Karpas-422 (cell line): ENCODE results near the gene RPL28. TPM values are rescaled to one million over a fixed set of nuclear protein-coding genes. Genes with fewer than 3 reads are reported as not detected.

Source experiments
- DNase-seq: peaks from one replicate; pipeline ENCODE4 v3.0.0-alpha.2; 2015
- H2AFZ ChIP-seq: fragments of 200-600 bp; sonication (generic); 2 replicates; pipeline ENCODE4 v1.6.1; 2014; ENCODE audit warnings: antibody characterized with exemption, low read length, mixed read lengths
- H3K27ac ChIP-seq: fragments of 200-600 bp; sonication (generic); 2 replicates; pipeline ENCODE4 v1.5.1; 2014; ENCODE audit warnings: mild to moderate bottlenecking, low read length, moderate library complexity
- H3K27me3 ChIP-seq: fragments of 200-600 bp; sonication (generic); 2 replicates; pipeline ENCODE4 v1.6.1; 2014; ENCODE audit warnings: low read length, mixed read lengths
- H3K36me3 ChIP-seq: fragments of 200-600 bp; sonication (generic); 2 replicates; pipeline ENCODE4 v1.6.1; 2014; ENCODE audit warnings: low read length, mixed read lengths; ENCODE audit not compliant: insufficient read depth
- H3K4me1 ChIP-seq: fragments of 200-600 bp; sonication (generic); 2 replicates; pipeline ENCODE4 v1.6.1; 2014; ENCODE audit warnings: mild to moderate bottlenecking, low read length, mixed read lengths
- H3K4me2 ChIP-seq: fragments of 200-600 bp; sonication (generic); 2 replicates; pipeline ENCODE4 v1.6.1; 2014; ENCODE audit warnings: low read length, low read depth, mild to moderate bottlenecking; ENCODE audit not compliant: poor library complexity, severe bottlenecking
- H3K4me3 ChIP-seq: fragments of 200-600 bp; sonication (generic); 2 replicates; pipeline ENCODE4 v1.5.1; 2014; ENCODE audit warnings: mild to moderate bottlenecking, antibody characterized with exemption, low read length, mixed read lengths
- H3K79me2 ChIP-seq: fragments of 200-600 bp; sonication (generic); 2 replicates; pipeline ENCODE4 v1.6.1; 2014; ENCODE audit warnings: mild to moderate bottlenecking, low read length, mixed read lengths
- H3K9ac ChIP-seq: fragments of 200-600 bp; sonication (generic); 2 replicates; pipeline ENCODE4 v1.6.0; 2014; ENCODE audit warnings: low read length
- H3K9me2 ChIP-seq: fragments of 200-600 bp; sonication (generic), shearing (Covaris generic); replicated peaks from 2 replicates; pipeline ENCODE4 v1.6.0; 2014; ENCODE audit warnings: mild to moderate bottlenecking, low read length, moderate library complexity; ENCODE audit not compliant: insufficient read depth
- H3K9me3 ChIP-seq: fragments of 300-700, 200-600 bp; sonication (generic); 2 replicates; pipeline ENCODE4 v1.6.1; 2014; ENCODE audit warnings: low read length, mixed read lengths
- H4K20me1 ChIP-seq: fragments of 200-600 bp; sonication (generic); 2 replicates; pipeline ENCODE4 v1.6.1; 2014; ENCODE audit warnings: mild to moderate bottlenecking, antibody characterized with exemption, low read length, low read depth; ENCODE audit not compliant: insufficient read depth
- total RNA-seq: library from RNA; depleted of rRNA; stranded (reverse); fragments of >200 nt; shearing (Covaris generic); gene quantifications from 2 replicates; pipeline ENCODE4 v1.2.3, GENCODE V29; 2014; ENCODE audit warnings: low replicate concordance; rRNA removed

The RPL28 gene
- 959 and 1,311 TPM in 2 replicates for total RNA-seq

- Histone ChIP-seq H3K27me3 (no peaks in the 10 kb centered on the region), H2AFZ (peak within 1 kb of the TSS; percentile 74; the same call in 1 of the 2 replicates), H3K9ac (peak within 1 kb of the TSS; percentile 99), H3K36me3 (peaks cover 26% of the 10 kb centered on the region), H3K4me1 (peaks cover 38% of the 10 kb centered on the region), H3K79me2 (peaks cover 17% of the 10 kb centered on the region), H3K27ac (peak within 1 kb of the TSS; percentile 92), H3K4me2 (peak within 1 kb of the TSS; percentile 92), H3K9me2 (no peaks in the 10 kb centered on the region), H3K9me3 (no peaks in the 10 kb centered on the region), H4K20me1 (peaks cover 41% of the 10 kb centered on the region), H3K4me3 (peak within 1 kb of the TSS; percentile 99)
- DNase-seq = peak; percentile 100
Measured at GRCh38 chr19:55385724-55386492, at the start of gene RPL28. RPL28 (plus strand) TSS chr19:55385932; CDS start chr19:55386358, 426 bp downstream.

GRCh38 chr19:55336101-55336500 is 49.6 kb upstream of the RPL28 start:
- no peak for DNase-seq
- Histone ChIP-seq H3K27ac (no peak overlapping the region), H3K9ac (no peak overlapping the region), H3K4me1 (peaks cover 15% of the 10 kb centered on the region), H2AFZ (no peak overlapping the region), H4K20me1 (no peaks in the 10 kb centered on the region), H3K4me3 (no peak overlapping the region), H3K9me3 (no peaks in the 10 kb centered on the region), H3K4me2 (no peak overlapping the region), H3K27me3 (no peaks in the 10 kb centered on the region), H3K9me2 (no peaks in the 10 kb centered on the region), H3K79me2 (peaks cover 10% of the 10 kb centered on the region), H3K36me3 (no peaks in the 10 kb centered on the region)

- Histone ChIP-seq H2AFZ (peak within 1 kb of the TSS; percentile 97), H3K9me2 (no peaks in the 10 kb centered on the region), H3K9ac (peak within 1 kb of the TSS; percentile 100), H3K9me3 (no peaks in the 10 kb centered on the region), H3K4me2 (peak within 1 kb of the TSS; percentile 100), H3K79me2 (peaks cover 17% of the 10 kb centered on the region), H3K27ac (peak within 1 kb of the TSS; percentile 73), H3K27me3 (no peaks in the 10 kb centered on the region), H3K4me3 (peak within 1 kb of the TSS; percentile 100), H4K20me1 (0 out of 2 replicates have a peak, but pooled peaks cover 13% of the 10 kb centered on the region), H3K4me1 (peaks cover 24% of the 10 kb centered on the region), H3K36me3 (no peaks in the 10 kb centered on the region)
- peak; percentile 100 for DNase-seq
Measured at GRCh38 chr19:55339105-55339888, 46.4 kb upstream of the RPL28 start, which contains the start of gene KMT5C. KMT5C (plus strand) TSS chr19:55339876; CDS start chr19:55341937, 2,061 bp downstream.

- H2AFZ ChIP-seq = no peak overlapping the region
- peak overlapping the region; percentile 100 for H3K4me2 ChIP-seq
- no peaks in the 10 kb centered on the region for H3K9me2 ChIP-seq
- H3K4me1 ChIP-seq = peaks cover 24% of the 10 kb centered on the region
- peaks cover 17% of the 10 kb centered on the region for H3K79me2 ChIP-seq
- H3K9me3 ChIP-seq = no peaks in the 10 kb centered on the region
- H4K20me1 ChIP-seq = 0 out of 2 replicates have a peak, but pooled peaks cover 13% of the 10 kb centered on the region
- no peaks in the 10 kb centered on the region for H3K36me3 ChIP-seq
- H3K4me3 ChIP-seq = peak overlapping the region; percentile 100
- peak overlapping the region; percentile 73 for H3K27ac ChIP-seq
- H3K9ac ChIP-seq = peak overlapping the region; percentile 100
- H3K27me3 ChIP-seq = no peaks in the 10 kb centered on the region
- peak; percentile 63 for DNase-seq
Measured at GRCh38 chr19:55339889-55340783, 45.6 kb upstream of the RPL28 start.

GRCh38 chr19:55340784-55341147 is 45.0 kb upstream of the RPL28 start:
- Histone ChIP-seq H3K36me3 (no peaks in the 10 kb centered on the region), H3K4me1 (peaks cover 24% of the 10 kb centered on the region), H2AFZ (no peak overlapping the region), H3K9ac (peak overlapping the region; percentile 100), H3K9me2 (no peaks in the 10 kb centered on the region), H3K4me3 (peak overlapping the region; percentile 100), H3K4me2 (peak overlapping the region; percentile 100), H3K79me2 (peaks cover 17% of the 10 kb centered on the region), H3K27ac (peak overlapping the region; percentile 73), H4K20me1 (0 out of 2 replicates have a peak, but pooled peaks cover 13% of the 10 kb centered on the region), H3K27me3 (no peaks in the 10 kb centered on the region), H3K9me3 (no peaks in the 10 kb centered on the region)
- peak; percentile 75 for DNase-seq

GRCh38 chr19:55341171-55341588 is 44.6 kb upstream of the RPL28 start:
- no peaks in the 10 kb centered on the region for H3K9me3 ChIP-seq
- no peaks in the 10 kb centered on the region for H3K9me2 ChIP-seq
- peaks cover 17% of the 10 kb centered on the region for H3K79me2 ChIP-seq
- H3K27me3 ChIP-seq = no peaks in the 10 kb centered on the region
- peaks cover 24% of the 10 kb centered on the region for H3K4me1 ChIP-seq
- no peaks in the 10 kb centered on the region for H3K36me3 ChIP-seq
- H3K4me3 ChIP-seq = peak overlapping the region; percentile 100
- 0 out of 2 replicates have a peak, but pooled peaks cover 13% of the 10 kb centered on the region for H4K20me1 ChIP-seq
- H3K27ac ChIP-seq = peak overlapping the region; percentile 73; the same call in 1 of the 2 replicates
- H3K9ac ChIP-seq = peak overlapping the region; percentile 100
- peak; percentile 88 for DNase-seq
- H3K4me2 ChIP-seq = peak overlapping the region; percentile 100
- H2AFZ ChIP-seq = no peak overlapping the region

- Histone ChIP-seq H3K9ac (peak overlapping the region; percentile 100), H3K4me3 (peak overlapping the region; percentile 100)
Measured at GRCh38 chr19:55341595-55342531, 43.9 kb upstream of the RPL28 start.

More at GRCh38 chr19:55341595-55342531, 43.9 kb upstream of the RPL28 start:
- H3K79me2 ChIP-seq = peaks cover 17% of the 10 kb centered on the region
- H3K27ac ChIP-seq = no peak overlapping the region
- H3K9me2 ChIP-seq = no peaks in the 10 kb centered on the region
- 0 out of 2 replicates have a peak, but pooled peaks cover 13% of the 10 kb centered on the region for H4K20me1 ChIP-seq
- H2AFZ ChIP-seq = no peak overlapping the region
- no peaks in the 10 kb centered on the region for H3K27me3 ChIP-seq
- H3K9me3 ChIP-seq = no peaks in the 10 kb centered on the region
- DNase-seq = no peak
- H3K4me1 ChIP-seq = peaks cover 24% of the 10 kb centered on the region
- peak overlapping the region; percentile 100 for H3K4me2 ChIP-seq
- H3K36me3 ChIP-seq = no peaks in the 10 kb centered on the region
